Measurements from ENCODE around the gene SLC1A3.

Gene SLC1A3

GRCh38 chr5:36658038-36658756 is 51.8 kb downstream of the SLC1A3 start:
- no peak for DNase-seq

GRCh38 chr5:36659411-36659810 is 53.0 kb downstream of the SLC1A3 start:
- no peak for DNase-seq

- no peak for DNase-seq
Observed at GRCh38 chr5:36660397-36661049, 54.1 kb downstream of the SLC1A3 start.

GRCh38 chr5:36661456-36662220 is 55.2 kb downstream of the SLC1A3 start:
- no peak for DNase-seq

GRCh38 chr5:36662291-36662851 is 56.0 kb downstream of the SLC1A3 start:
- DNase-seq = no peak

GRCh38 chr5:36664766-36665165 is 58.4 kb downstream of the SLC1A3 start:
- DNase-seq = no peak

- no peak for DNase-seq
Observed at GRCh38 chr5:36665628-36666027, 59.2 kb downstream of the SLC1A3 start.

GRCh38 chr5:36666274-36666673 is 59.9 kb downstream of the SLC1A3 start:
- DNase-seq = no peak

- no peak for DNase-seq
Observed at GRCh38 chr5:36666986-36667385, 60.6 kb downstream of the SLC1A3 start.

- DNase-seq = no peak
Observed at GRCh38 chr5:36667824-36668223, 61.4 kb downstream of the SLC1A3 start.

GRCh38 chr5:36669015-36669651 is 62.7 kb downstream of the SLC1A3 start:
- DNase-seq = no peak

GRCh38 chr5:36670548-36670947 is 64.1 kb downstream of the SLC1A3 start:
- no peak for DNase-seq

GRCh38 chr5:36675282-36675681 is 68.9 kb downstream of the SLC1A3 start:
- no peak for DNase-seq

GRCh38 chr5:36679221-36679989 is 73.0 kb downstream of the SLC1A3 start:
- DNase-seq = no peak

GRCh38 chr5:36680066-36680465 is 73.7 kb downstream of the SLC1A3 start:
- DNase-seq = no peak

GRCh38 chr5:36681711-36682110 is 75.3 kb downstream of the SLC1A3 start:
- DNase-seq = no peak

GRCh38 chr5:36682499-36682898 is 76.1 kb downstream of the SLC1A3 start:
- DNase-seq = no peak

GRCh38 chr5:36683821-36684434 is 77.5 kb downstream of the SLC1A3 start:
- DNase-seq = no peak

GRCh38 chr5:36685631-36686288 is 79.4 kb downstream of the SLC1A3 start:
- no peak for DNase-seq

- DNase-seq = no peak
Observed at GRCh38 chr5:36686881-36687280, 80.5 kb downstream of the SLC1A3 start.

- DNase-seq = no peak
Observed at GRCh38 chr5:36688722-36689121, 82.3 kb downstream of the SLC1A3 start.

All from amniotic stem cell (primary cell).